HG02973 (cell line): ENCODE measurements around the gene CASP9.
"Not testable (repeated sequence)": the region's sequence is repeated elsewhere in the genome, so short reads cannot be mapped to it uniquely, and the experiment has no call there.

Experiments used
- ATAC-seq: cut with Tn5 transposase; IDR thresholded peaks from one replicate; pipeline ENCODE4 v1.9.1; 2021; ENCODE audit warnings: moderate library complexity; ENCODE audit not compliant: unreplicated experiment

CASP9 gene

DNA sequence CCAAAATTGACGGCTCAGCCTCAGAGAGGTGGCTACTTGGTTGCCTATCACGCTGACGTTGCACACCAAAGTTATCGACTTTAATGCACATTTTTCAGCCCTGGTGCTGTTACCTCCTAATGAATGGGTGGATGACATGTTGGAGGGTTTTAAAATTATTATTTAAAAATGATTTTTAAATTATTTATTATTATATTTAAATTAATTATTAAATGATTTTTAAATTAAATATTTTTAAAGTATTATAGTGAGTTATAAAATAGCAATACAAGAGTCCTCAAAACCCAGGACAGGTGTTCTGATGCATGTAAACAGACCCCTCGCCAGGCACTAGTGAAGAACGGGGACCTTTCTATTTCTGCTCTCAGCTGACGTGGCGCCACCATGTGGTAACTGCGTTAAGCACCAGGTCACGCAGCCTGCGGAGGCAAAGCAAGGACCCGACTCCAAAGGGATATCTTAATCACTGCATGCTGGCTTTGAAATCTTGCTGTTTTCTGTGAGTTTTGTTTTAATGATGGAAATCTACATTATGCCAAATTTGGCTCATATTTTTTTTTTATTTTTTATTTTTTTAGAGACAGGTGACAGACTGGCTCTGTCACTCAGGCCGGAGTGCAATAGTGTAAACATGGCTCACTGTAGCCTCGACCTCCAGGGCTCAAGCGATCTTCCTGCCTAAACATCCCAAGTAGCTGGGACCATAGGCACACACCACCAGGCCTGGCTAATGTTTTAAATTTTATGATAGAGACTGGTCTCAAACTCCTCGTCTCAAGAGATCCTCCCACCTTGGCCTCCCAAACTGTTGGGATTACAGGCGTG lies 22.6 kb downstream of the CASP9 start:
- no peak for ATAC-seq

DNA sequence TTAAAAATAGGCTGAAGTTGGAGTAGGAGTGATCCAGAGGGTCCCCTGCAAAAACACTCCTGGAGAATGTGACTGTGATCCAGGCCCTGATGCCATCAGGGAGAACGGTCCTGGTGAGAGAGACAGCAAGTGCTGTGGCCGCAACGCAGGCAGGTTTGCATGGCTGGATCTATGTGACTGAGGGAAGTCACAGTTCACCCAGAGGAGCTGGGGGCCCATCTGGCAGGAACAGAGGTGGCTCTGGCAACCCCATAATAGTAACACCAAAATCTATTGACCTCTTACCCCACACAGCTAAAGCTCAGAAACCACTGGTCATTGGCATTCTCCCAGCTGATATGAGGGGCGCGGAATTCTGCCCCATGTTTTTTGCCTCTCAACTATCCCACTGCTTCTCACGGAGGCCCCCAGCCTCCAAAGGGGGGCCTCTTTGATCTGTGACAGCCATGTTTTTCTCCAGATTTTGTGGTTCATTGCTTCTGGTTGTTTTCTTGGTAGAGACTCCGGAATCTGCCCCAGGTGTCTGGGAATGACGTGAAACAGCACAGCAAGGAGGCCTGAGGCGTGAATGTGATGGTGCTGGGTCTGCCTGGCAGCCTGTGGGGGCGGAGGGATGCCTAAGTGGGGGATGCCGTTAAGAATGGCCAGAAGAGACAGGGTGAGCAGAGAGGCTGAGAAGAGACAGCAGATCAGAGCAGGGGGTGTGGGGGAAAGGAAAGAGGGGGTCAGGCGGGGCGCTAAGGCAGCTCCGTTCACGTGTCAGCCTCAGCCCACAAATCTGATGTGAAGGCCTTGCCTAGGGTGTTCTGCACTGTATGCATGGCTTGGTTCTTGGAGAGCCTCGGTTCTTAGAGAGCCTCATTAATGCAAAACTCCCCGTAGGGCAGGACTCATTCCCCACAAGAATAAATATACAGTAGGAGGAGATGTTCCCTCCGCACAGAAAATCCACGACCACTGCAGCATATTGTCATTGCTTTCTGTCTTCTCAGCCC lies 23.5 kb downstream of the CASP9 start:
- ATAC-seq, result no peak

DNA sequence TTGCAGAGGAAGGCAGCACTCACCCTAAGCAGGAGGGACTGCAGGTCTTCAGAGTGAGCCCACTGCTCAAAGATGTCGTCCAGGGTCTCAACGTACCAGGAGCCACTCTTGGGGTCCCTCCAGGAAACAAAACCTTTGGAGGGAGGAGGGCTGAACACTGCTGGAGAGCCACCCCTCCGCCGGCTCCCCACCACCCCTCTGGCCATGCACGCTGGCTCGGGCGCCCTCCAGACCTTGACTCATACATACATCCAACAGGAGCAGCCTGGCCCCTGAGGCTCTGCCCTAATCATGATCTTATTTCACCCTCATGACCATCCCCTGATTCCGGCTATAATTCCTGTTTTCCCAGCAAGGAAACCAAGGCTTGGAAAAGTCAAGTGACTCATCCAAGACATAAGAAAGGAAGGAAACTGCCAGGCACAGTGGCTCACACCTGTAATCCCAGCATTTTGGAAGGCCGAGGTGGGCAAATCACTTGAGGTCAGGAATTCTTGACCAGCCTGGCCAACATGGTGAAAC lies 30.1 kb downstream of the CASP9 start:
- ATAC-seq, result no peak

DNA sequence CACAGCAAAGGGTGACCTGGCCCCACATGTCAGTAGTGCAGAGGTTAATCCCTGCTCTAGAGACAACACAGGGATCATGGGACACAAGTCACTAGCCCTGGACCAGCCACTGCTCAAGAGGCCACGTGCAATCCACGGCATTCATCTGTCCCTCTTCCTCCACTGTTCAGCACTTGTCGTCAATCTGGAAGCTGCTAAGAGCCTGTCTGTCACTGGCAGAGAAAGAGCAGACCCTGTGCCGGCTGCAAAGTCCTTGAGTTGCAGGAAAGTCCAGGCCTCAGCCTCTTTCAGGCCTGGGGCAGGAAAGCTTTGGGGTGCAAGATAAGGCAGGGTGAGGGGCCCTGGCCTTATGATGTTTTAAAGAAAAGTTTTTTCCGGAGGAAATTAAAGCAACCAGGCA lies 31.4 kb downstream of the CASP9 start:
- ATAC-seq, result no peak

- not testable (repeated sequence) for ATAC-seq
Measured at GRCh38 chr1:15491010-15491409, 33.0 kb downstream of the CASP9 start.

- no peak for ATAC-seq
Measured at GRCh38 chr1:15489052-15489736, 34.8 kb downstream of the CASP9 start.

- ATAC-seq, result no peak
Measured at GRCh38 chr1:15488371-15488770, 35.6 kb downstream of the CASP9 start.

DNA sequence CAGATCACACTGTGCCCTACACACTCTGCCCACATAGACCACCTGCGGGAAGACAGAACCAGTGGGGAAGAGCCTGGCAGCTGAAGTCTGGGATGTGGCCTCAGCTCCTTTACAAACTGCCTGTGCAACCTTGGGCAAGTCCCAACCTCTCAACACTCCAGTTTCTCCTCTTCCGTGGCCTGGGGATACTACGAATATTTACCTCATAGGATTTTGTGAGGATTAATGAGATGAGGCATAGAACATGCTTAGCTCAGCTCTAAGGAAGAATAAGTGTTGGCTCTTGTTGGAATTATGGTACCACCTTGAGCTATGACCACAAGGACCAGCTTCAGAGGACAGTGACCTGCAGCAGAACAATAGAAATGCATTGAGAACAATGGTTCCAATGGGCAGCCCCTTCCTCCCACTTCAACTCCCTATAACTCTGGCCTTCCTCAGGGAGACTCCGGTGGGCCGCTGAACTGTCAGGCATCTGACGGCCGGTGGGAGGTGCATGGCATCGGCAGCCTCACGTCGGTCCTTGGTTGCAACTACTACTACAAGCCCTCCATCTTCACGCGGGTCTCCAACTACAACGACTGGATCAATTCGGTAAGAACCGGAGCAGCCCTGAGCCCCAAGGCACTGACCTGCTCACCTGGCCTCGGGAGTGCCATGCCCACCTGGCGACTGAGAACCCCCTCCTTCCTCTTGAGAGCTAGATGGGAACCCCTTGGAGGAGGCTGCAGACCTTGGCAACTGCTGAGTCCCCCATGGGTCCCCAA lies 37.0 kb downstream of the CASP9 start:
- ATAC-seq, result not testable (repeated sequence)

DNA sequence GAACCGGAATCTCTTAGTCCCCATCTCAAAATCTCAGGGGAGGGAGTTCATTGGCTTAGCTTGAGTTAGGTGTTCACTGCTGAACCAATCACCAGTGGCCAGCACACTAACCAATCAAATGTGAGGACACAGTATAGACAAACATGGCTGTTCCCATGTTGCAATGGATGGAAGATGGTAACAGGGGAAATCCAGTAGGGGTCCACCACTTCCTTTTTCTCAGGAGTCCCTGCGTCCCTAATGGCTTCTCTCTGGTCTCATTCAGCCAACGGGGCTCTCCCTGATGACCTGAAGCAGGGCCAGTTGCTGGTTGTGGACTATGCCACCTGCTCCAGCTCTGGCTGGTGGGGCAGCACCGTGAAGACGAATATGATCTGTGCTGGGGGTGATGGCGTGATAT lies 38.4 kb downstream of the CASP9 start:
- no peak for ATAC-seq

DNA sequence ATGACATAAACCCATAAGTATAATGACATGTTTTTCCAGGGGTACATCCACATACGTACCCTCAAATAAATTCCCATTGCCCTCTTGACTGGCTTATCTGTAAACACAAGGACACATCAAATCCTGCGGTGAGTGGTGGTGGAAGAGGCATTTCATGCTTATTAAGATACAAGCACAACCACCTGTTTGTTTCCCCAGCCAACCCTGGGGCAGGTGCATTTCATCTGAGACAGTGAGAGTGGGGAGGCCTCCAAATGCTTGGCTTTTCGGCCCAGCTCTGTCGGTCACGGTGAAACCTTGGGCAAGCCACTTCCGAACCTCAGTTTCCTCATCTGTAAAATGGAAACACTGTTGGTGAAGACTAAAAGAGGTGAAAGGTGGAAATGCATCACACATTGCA lies 39.6 kb downstream of the CASP9 start:
- ATAC-seq, result not testable (repeated sequence)

DNA sequence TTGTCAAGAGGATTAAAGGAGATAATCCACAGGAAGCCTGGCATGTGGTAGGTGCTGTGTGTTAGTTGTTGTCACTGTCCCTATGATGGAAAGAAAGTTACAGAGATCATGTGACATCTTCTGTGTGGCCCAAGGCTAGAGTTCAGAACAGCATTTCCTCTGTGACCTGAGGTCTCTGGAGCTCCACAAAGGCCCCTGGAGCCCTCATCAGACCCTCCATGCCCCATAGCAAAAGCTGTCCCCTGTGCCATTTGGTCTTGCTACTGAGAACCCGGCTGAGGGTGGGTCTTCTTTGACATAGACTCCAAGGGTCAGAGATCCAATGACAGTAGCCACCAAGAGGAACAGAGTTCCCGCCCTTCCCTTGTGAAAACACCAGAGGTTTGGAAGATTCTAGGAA lies 40.0 kb downstream of the CASP9 start:
- ATAC-seq, result no peak

DNA sequence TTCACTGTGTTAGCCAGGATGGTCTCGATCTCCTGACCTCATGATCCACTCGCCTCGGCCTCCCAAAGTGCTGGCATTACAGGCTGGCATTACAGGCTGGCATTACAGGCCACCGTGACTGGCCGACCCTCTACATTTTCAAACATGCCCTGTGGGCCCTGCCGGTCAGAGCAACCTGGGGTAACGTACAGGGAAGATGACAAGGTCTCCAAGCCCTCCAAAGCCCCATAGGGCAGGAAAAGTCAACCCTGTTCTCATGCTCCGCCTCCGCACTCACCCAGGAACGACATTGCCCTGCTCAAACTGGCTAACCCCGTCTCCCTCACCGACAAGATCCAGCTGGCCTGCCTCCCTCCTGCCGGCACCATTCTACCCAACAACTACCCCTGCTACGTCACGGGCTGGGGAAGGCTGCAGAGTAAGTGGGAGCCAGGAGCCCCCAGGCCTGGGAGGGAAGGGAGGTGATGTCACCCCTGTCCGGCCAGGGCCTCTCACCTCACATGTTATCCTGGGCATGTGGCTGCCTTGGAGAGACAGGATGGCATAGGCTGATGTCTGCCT lies 41.0 kb downstream of the CASP9 start:
- not testable (repeated sequence) for ATAC-seq

GRCh38 chr1:15482455-15482854 lies 41.6 kb downstream of the CASP9 start:
- not testable (repeated sequence) for ATAC-seq

GRCh38 chr1:15479654-15480347 lies 44.2 kb downstream of the CASP9 start:
- no peak for ATAC-seq

DNA sequence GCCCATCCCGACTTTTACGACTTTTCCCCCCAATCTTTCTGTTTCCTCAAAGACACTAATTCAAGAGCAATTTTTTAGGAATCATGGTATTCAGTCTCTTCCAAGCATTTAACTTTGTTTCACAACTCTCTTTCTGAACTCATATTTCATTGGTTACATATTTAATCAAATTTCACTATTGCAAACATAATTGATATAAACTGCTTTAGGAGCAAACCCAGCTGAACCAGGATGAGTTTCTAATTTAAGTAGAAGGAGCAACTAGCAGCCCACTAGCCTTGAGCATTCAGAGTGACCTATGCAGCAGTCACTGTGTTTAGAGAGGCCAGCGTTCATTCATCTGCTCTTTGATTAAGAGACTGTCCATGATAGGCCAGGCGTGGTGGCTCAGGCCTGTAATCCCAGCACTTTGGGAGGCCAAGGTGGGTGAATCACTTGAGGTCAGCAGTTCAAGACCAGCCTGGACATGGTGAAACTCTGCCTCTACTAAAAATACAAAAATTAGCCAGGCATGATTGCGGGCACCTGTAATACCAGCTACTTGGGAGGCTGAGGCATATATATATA lies 46.3 kb downstream of the CASP9 start:
- no peak for ATAC-seq

DNA sequence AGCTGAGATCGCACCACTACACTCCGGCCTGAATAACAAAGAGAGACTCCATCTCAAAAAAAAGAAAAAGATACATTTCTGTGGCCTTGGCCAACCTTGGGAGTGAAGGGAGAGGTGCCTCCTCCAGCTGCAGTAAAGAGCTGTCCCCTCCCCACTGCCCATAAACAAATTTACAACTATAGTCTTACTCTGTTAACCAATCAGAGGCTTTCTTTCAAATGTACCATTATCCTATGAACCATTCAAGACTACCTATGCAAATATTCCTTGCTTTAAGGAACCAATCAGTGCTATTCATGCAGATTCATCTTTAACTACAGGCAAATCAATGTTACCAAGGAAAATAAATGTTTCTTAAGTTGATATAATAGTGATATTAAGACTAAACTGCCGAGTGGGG lies 47.1 kb downstream of the CASP9 start:
- no peak for ATAC-seq

DNA sequence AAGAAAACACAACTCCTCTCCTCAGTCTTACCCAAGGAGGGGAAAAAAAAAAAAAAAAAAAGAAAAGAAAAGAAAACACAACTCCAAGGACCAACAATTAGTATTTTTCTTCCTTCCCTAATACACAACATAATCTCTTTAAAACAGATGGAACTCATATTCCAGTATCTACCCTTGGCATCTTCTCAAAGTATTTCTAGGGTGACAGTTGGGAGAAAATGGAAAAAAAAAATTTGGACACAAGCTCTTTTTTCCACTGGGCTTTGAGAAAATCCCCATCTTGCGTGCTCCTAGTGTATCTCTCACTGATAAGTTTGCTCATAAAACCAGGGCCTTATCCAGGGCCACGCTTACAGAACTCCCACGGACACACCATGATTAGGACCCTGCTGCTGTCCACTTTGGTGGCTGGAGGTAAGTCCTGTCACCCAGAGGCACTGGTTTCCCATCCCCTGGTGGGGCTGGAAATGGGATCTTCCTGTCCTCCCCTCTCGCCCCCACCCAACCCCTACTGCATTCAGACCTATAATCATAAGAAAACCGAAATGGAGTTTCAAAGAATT lies 48.2 kb downstream of the CASP9 start, which contains the start of gene CELA2B:
Gene CELA2B (plus strand): TSS at position 353 of the 563 bp plus-strand sequence. CDS start 22 bp downstream, at position 375.
- ATAC-seq, result no peak

DNA sequence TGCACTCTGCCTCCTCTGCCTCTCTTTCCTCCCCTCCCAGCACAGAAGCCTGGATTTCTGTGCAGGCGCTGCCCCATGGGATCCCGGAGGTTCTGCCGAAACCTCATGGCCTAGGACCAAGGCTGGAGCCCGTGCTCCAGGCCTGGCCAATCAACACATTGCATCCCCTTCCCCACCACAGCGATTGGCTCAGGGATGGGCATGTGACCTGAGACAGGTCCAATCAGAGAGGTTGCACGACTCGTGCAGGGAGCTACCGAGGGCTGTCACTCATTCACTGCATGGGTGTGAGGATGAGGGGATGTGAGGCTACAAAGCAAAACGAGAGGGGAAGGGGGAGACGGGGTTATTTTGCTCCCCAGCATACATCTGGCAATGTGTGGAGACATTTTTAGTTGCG lies 51.4 kb downstream of the CASP9 start:
- no peak for ATAC-seq
